Stromal cell of bone marrow (primary cell): Measurements from ENCODE around the gene KRT16.
"Not testable (repeated sequence)": the region's sequence is repeated elsewhere in the genome, so short reads cannot be mapped to it uniquely, and the experiment has no call there.

Experiments used
- DNase-seq: peaks from one replicate; pipeline ENCODE4 v3.0.0-alpha.2; 2012; ENCODE audit warnings: low read depth

KRT16 gene

DNA sequence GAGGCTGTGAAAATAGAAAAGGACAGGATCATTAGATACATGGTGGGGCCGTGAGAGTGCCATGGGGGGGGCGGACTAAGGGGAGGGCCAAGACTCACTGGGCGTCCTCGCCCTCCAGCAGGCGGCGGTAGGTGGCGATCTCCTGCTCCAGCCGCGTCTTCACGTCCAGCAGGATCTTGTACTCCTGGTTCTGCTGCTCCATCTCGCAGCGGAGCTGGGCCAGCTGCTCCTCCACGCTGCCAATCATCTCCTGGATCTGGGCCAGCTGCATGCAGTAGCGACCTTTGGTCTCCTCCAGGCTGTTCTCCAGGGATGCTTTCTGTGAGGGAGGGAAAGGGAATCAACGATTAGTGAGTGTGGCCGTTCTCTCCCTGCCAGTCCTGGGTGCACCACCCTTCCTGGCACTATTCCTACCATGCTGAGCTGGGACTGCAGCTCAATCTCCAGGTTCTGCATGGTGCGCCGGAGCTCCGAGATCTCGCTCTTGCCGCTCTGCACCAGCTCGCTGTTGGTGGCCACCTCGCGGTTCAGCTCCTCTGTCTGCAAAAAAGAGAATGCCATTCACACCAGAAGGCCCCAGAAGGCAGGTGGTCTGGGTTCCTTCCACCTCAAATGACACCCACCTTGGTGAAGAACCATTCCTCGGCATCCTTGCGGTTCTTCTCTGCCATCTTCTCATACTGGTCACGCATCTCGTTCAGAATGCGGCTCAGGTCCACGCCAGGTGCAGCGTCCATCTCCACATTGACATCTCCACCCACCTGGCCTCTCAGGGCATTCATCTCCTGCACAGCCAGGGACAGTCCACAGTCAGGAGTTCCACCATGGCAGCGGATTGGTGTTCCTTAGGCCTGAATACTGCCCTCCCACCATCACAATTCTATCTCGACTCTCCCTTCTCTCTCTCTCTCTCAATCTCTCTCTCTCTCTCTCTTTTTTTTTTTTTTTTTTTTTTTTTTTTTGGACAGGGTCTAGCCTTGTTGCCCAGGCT, 29.1 kb downstream of the KRT16 start:
- DNase-seq: no peak

GRCh38 chr17:41582061-41582968, 30.3 kb downstream of the KRT16 start:
- DNase-seq: not testable (repeated sequence)

DNA sequence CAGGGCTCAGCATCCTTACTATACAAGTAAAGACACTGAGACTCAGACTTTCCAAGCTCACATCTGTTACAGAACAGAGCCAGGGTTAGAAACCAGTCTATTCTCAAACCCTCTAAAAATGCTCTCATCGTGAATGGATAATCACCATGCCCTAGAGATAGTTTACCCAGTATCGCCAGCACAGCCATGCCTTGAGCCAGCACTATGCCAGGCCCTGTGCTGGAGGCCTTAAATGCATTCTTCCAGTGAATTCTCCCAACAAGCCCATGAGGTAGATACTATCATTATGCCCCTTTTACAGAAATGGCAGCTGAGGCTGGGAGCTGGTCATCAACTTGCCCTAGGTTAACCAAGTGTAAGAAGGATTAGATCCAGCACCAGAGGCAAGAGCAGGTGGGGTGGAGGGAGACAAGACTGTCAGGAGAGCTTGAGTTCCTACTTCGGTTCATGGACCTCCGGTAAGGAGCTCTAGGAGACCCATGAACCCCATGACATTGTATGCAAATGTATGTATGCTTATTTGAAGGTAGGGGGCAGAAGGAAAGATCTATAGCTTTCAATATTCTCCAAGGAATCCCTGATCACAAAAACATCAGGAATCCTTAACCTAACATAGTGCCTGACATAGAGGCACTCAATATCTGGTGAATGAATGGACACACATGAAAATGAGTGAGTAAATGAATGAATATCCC, 31.1 kb downstream of the KRT16 start:
- DNase-seq: no peak

- DNase-seq: no peak
These were observed 31.7 kb downstream of the KRT16 start for GRCh38 chr17:41580687-41581365.

DNA sequence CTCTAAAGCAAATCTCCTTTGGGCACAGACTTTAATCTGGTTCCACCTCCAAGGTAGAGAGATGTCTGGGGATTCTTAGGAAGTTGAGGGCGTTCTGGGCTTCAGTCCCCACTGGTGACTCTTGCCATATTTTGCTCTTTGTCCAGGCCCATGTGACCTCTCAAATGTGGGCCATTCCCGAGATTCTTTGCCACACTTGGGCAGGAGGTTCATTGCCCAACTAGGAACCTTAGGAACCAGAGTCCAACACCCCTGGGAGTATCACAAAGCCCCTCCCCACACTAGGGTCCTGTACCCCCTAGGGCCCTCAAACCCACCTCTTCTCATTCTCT, 32.4 kb downstream of the KRT16 start:
- no peak for DNase-seq

GRCh38 chr17:41579484-41580243, 32.9 kb downstream of the KRT16 start:
- peak; percentile 77 for DNase-seq

GRCh38 chr17:41578971-41579370, 33.6 kb downstream of the KRT16 start:
- no peak for DNase-seq

- DNase-seq: no peak
These were observed 34.0 kb downstream of the KRT16 start for GRCh38 chr17:41578538-41578937.

DNA sequence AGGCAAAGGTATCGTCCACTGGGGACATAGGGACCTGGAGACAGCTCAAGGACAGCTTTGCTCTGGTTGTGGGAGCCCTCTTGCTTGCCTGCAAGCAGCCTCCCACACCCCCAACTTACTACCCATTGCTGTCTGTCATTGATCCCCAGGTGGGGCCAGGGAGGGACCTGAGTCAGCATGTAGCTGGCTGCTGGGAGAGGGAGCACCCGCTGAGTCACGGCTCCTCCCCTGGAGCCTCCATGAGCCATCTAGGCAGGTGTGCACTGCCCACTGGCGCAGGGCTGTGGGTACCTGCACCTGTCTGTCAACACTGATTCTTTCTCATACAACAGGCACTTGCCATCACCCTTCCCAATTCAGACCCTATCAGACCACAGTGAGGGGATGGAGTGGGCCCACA, 35.8 kb downstream of the KRT16 start:
- not testable (repeated sequence) for DNase-seq

DNA sequence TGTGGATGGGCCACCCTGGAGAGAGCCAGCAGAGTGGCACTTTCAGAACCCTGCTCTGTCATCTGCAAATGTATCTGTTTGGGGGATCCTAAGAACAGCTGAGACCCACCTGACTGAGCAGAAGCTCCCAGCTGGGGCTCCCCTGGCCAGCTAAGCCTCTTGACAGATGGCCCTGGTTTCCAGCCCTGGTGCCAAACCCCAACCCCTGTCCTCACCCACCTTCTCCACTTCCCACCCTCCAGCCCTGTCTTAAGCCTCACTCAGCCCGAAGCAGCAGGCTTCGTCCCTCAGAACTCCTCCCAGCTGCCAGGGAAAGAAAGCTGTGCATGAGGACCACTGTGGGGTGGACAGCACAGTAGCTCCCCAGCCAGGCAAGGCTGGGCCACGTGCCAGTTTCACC, 37.2 kb downstream of the KRT16 start:
- no peak for DNase-seq

DNA sequence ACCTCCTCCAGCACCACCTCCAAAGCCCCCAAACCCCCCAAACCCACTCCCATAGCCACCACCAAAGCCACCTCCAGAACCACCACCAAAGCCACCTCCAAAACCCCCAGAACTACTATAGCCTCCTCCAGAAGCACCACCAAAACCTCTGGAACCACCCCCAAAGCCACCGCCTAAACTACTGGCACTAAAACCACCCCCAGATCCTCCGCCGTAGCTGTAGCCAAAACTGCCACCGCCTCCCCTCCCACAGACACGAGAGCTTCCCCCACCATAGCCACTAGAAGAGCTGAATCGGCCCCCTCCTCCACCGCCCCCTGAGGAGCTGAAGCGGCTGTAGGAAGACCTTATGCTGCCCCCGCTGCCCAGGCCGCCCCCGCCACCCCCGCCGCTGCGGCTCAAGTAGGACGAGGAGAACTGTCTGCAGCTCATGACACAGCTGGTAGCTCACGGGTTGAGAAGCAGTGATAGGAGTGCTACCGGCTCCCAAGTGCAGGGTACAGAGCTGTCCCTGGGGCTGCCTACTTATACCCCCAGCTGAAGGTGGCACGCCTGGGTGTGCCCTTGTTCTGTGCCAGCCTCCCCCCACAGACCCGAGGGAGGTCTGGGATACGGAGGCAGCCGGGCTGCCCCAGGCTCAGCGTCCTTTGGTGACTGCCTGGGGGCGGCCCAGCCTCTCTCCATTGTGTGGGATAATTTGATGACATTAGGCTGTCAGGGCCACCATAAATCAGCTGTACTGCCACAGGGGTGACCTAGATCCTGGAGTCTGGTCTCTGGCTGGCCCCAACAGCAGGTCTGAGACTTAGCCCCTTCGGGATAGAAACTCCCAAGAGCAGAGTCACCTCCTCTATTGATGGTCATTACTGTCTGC, 40.8 kb downstream of the KRT16 start, which contains the start of gene KRT9:
Gene KRT9, minus strand, starts transcription at position 499 of the 874 bp plus-strand sequence. Its CDS starts 67 bp downstream, at position 432.
- DNase-seq: no peak

- no peak for DNase-seq
These were observed 45.2 kb downstream of the KRT16 start for GRCh38 chr17:41567317-41567716.

- no peak for DNase-seq
These were observed 47.2 kb downstream of the KRT16 start for GRCh38 chr17:41565338-41565737.

- no peak for DNase-seq
These were observed 48.9 kb downstream of the KRT16 start for GRCh38 chr17:41563607-41564170.

- no peak for DNase-seq
These were observed 51.0 kb downstream of the KRT16 start for GRCh38 chr17:41561554-41561953.
